Erythroblast (primary cell): ENCODE measurements around the gene CCNB1IP1.

Experiments
- GATA1 ChIP-seq: IDR thresholded peaks from 2 replicates; pipeline ENCODE4 v1.6.1; 2011; ENCODE audit warnings: low read depth, mild to moderate bottlenecking, control low read depth, low read length, moderate library complexity
- POLR2A ChIP-seq: IDR thresholded peaks from 2 replicates; pipeline ENCODE4 v1.6.1; 2011; ENCODE audit warnings: mild to moderate bottlenecking, low read length

- TF ChIP-seq POLR2A: no peak
- no peak for TF ChIP-seq GATA1
These were observed 30.9 kb downstream of the CCNB1IP1 start for GRCh38 chr14:20302042-20302755.
